MM.1S (cell line): Measurements from ENCODE around the gene LRRC10B.

Source experiments
- EZH2 ChIP-seq: fragments of 300-600 bp; sonication (generic); optimal IDR thresholded peaks from 2 replicates; pipeline ENCODE3; 2017; ENCODE audit warnings: low read depth, mild to moderate bottlenecking, antibody characterized with exemption, low read length, mixed read lengths
- TF ChIP-seq, protein P1 (sequence below): fragments of 300-600 bp; sonication (generic); IDR thresholded peaks from 2 replicates; pipeline ENCODE4 v1.5.1; 2016; ENCODE audit warnings: antibody characterized with exemption, low read length, mixed read lengths

- TF ChIP-seq, protein P1, sequence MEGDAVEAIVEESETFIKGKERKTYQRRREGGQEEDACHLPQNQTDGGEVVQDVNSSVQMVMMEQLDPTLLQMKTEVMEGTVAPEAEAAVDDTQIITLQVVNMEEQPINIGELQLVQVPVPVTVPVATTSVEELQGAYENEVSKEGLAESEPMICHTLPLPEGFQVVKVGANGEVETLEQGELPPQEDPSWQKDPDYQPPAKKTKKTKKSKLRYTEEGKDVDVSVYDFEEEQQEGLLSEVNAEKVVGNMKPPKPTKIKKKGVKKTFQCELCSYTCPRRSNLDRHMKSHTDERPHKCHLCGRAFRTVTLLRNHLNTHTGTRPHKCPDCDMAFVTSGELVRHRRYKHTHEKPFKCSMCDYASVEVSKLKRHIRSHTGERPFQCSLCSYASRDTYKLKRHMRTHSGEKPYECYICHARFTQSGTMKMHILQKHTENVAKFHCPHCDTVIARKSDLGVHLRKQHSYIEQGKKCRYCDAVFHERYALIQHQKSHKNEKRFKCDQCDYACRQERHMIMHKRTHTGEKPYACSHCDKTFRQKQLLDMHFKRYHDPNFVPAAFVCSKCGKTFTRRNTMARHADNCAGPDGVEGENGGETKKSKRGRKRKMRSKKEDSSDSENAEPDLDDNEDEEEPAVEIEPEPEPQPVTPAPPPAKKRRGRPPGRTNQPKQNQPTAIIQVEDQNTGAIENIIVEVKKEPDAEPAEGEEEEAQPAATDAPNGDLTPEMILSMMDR = no peak
- TF ChIP-seq EZH2 = no peak
These were observed 33.0 kb downstream of the LRRC10B start for GRCh38 chr11:61541598-61541997.
